Breast epithelium (tissue), 3 donors: ENCODE measurements around the gene ITPR2.

ENCODE experiments used
- CTCF ChIP-seq, 3 donors: fragments of 450-650 bp; IDR thresholded peaks; one replicate each; pipeline ENCODE4 v1.5.1; 2016 to 2017; ENCODE audit warnings: antibody characterized with exemption in 3 of 3, mild to moderate bottlenecking in 3 of 3, moderate library complexity in 3 of 3
- POLR2A ChIP-seq: fragments of 450-650 bp; IDR thresholded peaks from one replicate; pipeline ENCODE4 v1.6.1; 2016; ENCODE audit warnings: antibody characterized with exemption, mild to moderate bottlenecking, moderate library complexity
- POLR2AphosphoS5 ChIP-seq, 3 donors: sonication (generic); formaldehyde crosslinking; IDR thresholded peaks; one replicate each; pipeline ENCODE4 v1.6.1; 2017; ENCODE audit warnings: antibody characterized with exemption in 3 of 3

- no peak for TF ChIP-seq POLR2A
- no peak for TF ChIP-seq POLR2AphosphoS5 (IDR thresholded peaks at IDR 0.05)
- TF ChIP-seq CTCF (IDR thresholded peaks at IDR 0.05), result no peak
Measured at GRCh38 chr12:26554332-26554731, 278.7 kb downstream of the ITPR2 start.
